Common myeloid progenitor, CD34-positive (primary cell): ENCODE data around the gene ENOSF1.
A peak's percentile ranks its signal among the peaks of the same experiment; 100 is the strongest.

ENCODE experiments used
- CTCF ChIA-PET: fragments of 350-600 bp; sonication (Branson Sonifier 250); formaldehyde crosslinking; loops from one replicate; lab custom pipeline; 2021; ENCODE audit warnings: antibody characterized with exemption; lab: Charles Lee
- POLR2A ChIA-PET: fragments of 350-600 bp; sonication (Branson Sonifier 250); formaldehyde crosslinking; loops from one replicate; lab custom pipeline; 2021; ENCODE audit warnings: antibody characterized with exemption; lab: Charles Lee
- DNase-seq, 3 donors: peaks; one replicate each; pipeline versions ENCODE4 v3.0.0 to v3.0.0-alpha.2; 2013
- H3K27ac ChIP-seq, 2 experiments: 1 replicate in 1 of 2; 2 replicates in 1 of 2; pipeline ENCODE4 v1.7.0; 2013; ENCODE audit warnings: inconsistent platforms in 2 of 2, low read length in 2 of 2, mild to moderate bottlenecking in 2 of 2, low read depth in 1 of 2, moderate library complexity in 1 of 2; ENCODE audit not compliant: severe bottlenecking in 2 of 2, insufficient read depth in 1 of 2, poor library complexity in 1 of 2
- H3K27me3 ChIP-seq, 5 experiments: replicated peaks in 2 of 5; 1 replicate in 3 of 5; 2 replicates in 2 of 5; pipeline versions ENCODE4 v1.6.1 to v1.7.0; 2013; ENCODE audit warnings: low read length in 4 of 5, mild to moderate bottlenecking in 2 of 5, moderate library complexity in 2 of 5, inconsistent platforms in 1 of 5; ENCODE audit not compliant: insufficient read depth in 5 of 5, control insufficient read depth in 4 of 5
- H3K36me3 ChIP-seq, 4 experiments: 1 replicate in 2 of 4; 2 replicates in 2 of 4; pipeline versions ENCODE4 v1.6.1 to v1.7.0; 2013; ENCODE audit warnings: low read length in 3 of 4, control low read depth in 1 of 4, mild to moderate bottlenecking in 1 of 4; ENCODE audit not compliant: control insufficient read depth in 4 of 4, insufficient read depth in 4 of 4
- H3K4me1 ChIP-seq, 4 experiments: 1 replicate in 3 of 4; 2 replicates in 1 of 4; pipeline versions ENCODE4 v1.6.1 to v1.7.1; 2013; ENCODE audit warnings: low read length in 3 of 4, mild to moderate bottlenecking in 3 of 4, control low read depth in 1 of 4, inconsistent platforms in 1 of 4, moderate library complexity in 1 of 4; ENCODE audit not compliant: control insufficient read depth in 4 of 4, insufficient read depth in 4 of 4; ENCODE audit errors: control extremely low read depth in 1 of 4
- H3K4me3 ChIP-seq, 7 experiments: 1 replicate in 4 of 7; 2 replicates in 3 of 7; pipeline versions ENCODE4 v1.5.1 to v1.7.0; 2013; ENCODE audit warnings: mild to moderate bottlenecking in 7 of 7, low read length in 6 of 7, moderate library complexity in 6 of 7, inconsistent platforms in 2 of 7, low read depth in 2 of 7, control low read depth in 1 of 7; ENCODE audit not compliant: insufficient read depth in 4 of 7, control insufficient read depth in 1 of 7; ENCODE audit errors: extremely low read depth in 1 of 7
- H3K9me3 ChIP-seq, 5 experiments: 1 replicate in 4 of 5; 2 replicates in 1 of 5; pipeline versions ENCODE4 v1.6.1 to v1.7.1; 2013; ENCODE audit warnings: low read length in 4 of 5, mild to moderate bottlenecking in 2 of 5, inconsistent platforms in 1 of 5, low read depth in 1 of 5, moderate library complexity in 1 of 5; ENCODE audit not compliant: control insufficient read depth in 4 of 5, insufficient read depth in 2 of 5; ENCODE audit errors: control extremely low read depth in 1 of 5
- WGBS: methylation state at CpG from one replicate; pipeline ENCODE4 v1.1.5; 2013; ENCODE audit not compliant: insufficient coverage; 5-methylcytosine and 5-hydroxymethylcytosine counted together

ENOSF1 gene

GRCh38 chr18:670522-670921, 41.9 kb downstream of the ENOSF1 start:
- POLR2A ChIA-PET, result no interaction called here
- H3K27me3 ChIP-seq, result no peaks in the 10 kb centered on the region
- peaks cover 34 to 83% (median 55%) of the 10 kb centered on the region in 4 experiments for H3K36me3 ChIP-seq

GRCh38 chr18:669077-669476, 43.4 kb downstream of the ENOSF1 start:
- WGBS, result 100% methylated on average over 5 of the region's 8 CpGs
- POLR2A ChIA-PET, result no interaction called here

More at GRCh38 chr18:670522-670921, 41.9 kb downstream of the ENOSF1 start:
- Histone ChIP-seq H3K27ac (no peak overlapping the region), H3K9me3 (no peaks in the 10 kb centered on the region), H3K4me3 (no peak overlapping the region), H3K4me1 (peaks cover 0 to 6% (median 2%) of the 10 kb centered on the region in 4 experiments)
- 73% methylated on average over 11 of the region's 11 CpGs for WGBS
- CTCF ChIA-PET, result interaction anchor here (0.8 to 2.1 kb wide), 10 partner anchors 9 to 46 kb away, joined by 3 to 8 read pairs (median 5); no protein-coding TSS in a partner anchor
- peak in 2 of 3 donors; percentile 46 to 61 for DNase-seq

GRCh38 chr18:668260-668659, 44.2 kb downstream of the ENOSF1 start:
- no peaks in the 10 kb centered on the region for H3K9me3 ChIP-seq
- ChIA-PET CTCF (interaction anchor here (0.8 to 1.6 kb wide), 5 partner anchors 9 to 162 kb away, joined by 3 read pairs; no protein-coding TSS in a partner anchor), POLR2A (no interaction called here)
- no peak overlapping the region for H3K27ac ChIP-seq
- H3K4me1 ChIP-seq, result peaks cover 0 to 6% (median 2%) of the 10 kb centered on the region in 4 experiments
- no peak for DNase-seq
- peaks cover 25 to 64% (median 42%) of the 10 kb centered on the region in 4 experiments for H3K36me3 ChIP-seq
- H3K4me3 ChIP-seq, result no peak overlapping the region
- WGBS, result no CpG with 5 or more reads among the region's 1 CpG
- H3K27me3 ChIP-seq, result no peaks in the 10 kb centered on the region

More at GRCh38 chr18:669077-669476, 43.4 kb downstream of the ENOSF1 start:
- CTCF ChIA-PET, result no interaction called here
- Histone ChIP-seq H3K9me3 (no peaks in the 10 kb centered on the region), H3K27ac (no peak overlapping the region), H3K36me3 (peaks cover 29 to 71% (median 46%) of the 10 kb centered on the region in 4 experiments), H3K4me1 (peaks cover 0 to 6% (median 2%) of the 10 kb centered on the region in 4 experiments), H3K27me3 (no peaks in the 10 kb centered on the region), H3K4me3 (no peak overlapping the region)
- no peak for DNase-seq

GRCh38 chr18:666628-667027, 45.8 kb downstream of the ENOSF1 start:
- H3K27me3 ChIP-seq, result no peaks in the 10 kb centered on the region
- no peak for DNase-seq
- 100% methylated on average over 1 of the region's 3 CpGs for WGBS
- peaks cover 0 to 6% (median 2%) of the 10 kb centered on the region in 4 experiments for H3K4me1 ChIP-seq
- no peak overlapping the region for H3K4me3 ChIP-seq
- POLR2A ChIA-PET, result no interaction called here
- peaks cover 0 to 6% (median 0%) of the 10 kb centered on the region in 5 experiments for H3K9me3 ChIP-seq
- H3K36me3 ChIP-seq, result peaks cover 17 to 57% (median 30%) of the 10 kb centered on the region in 4 experiments
- CTCF ChIA-PET, result interaction anchor here (1.5 kb wide), 1 partner anchor 16 kb away, joined by 5 read pairs; no protein-coding TSS in a partner anchor
- no peak overlapping the region for H3K27ac ChIP-seq

GRCh38 chr18:666177-666576, 46.3 kb downstream of the ENOSF1 start:
- Histone ChIP-seq H3K36me3 (peaks cover 14 to 56% (median 27%) of the 10 kb centered on the region in 4 experiments), H3K4me3 (no peak overlapping the region), H3K9me3 (peaks cover 0 to 6% (median 0%) of the 10 kb centered on the region in 5 experiments), H3K27me3 (no peaks in the 10 kb centered on the region), H3K4me1 (peaks cover 0 to 6% (median 2%) of the 10 kb centered on the region in 4 experiments), H3K27ac (no peak overlapping the region)
- DNase-seq, result peak; percentile 25 to 45 (median 35)
- CTCF ChIA-PET, result interaction anchor here (1.5 kb wide), 1 partner anchor 17 kb away, joined by 5 read pairs; no protein-coding TSS in a partner anchor
- POLR2A ChIA-PET, result no interaction called here
- 99% methylated on average over 8 of the region's 8 CpGs for WGBS

GRCh38 chr18:662197-662596, 50.2 kb downstream of the ENOSF1 start:
- peaks cover 0 to 6% (median 0%) of the 10 kb centered on the region in 5 experiments for H3K9me3 ChIP-seq
- H3K27me3 ChIP-seq, result no peaks in the 10 kb centered on the region
- WGBS, result 100% methylated on average over 3 of the region's 4 CpGs
- POLR2A ChIA-PET, result no interaction called here
- no peak overlapping the region for H3K4me3 ChIP-seq
- peaks cover 2 to 42% (median 10%) of the 10 kb centered on the region in 4 experiments for H3K36me3 ChIP-seq
- DNase-seq, result no peak
- no peak overlapping the region for H3K27ac ChIP-seq
- CTCF ChIA-PET, result interaction anchor here (1.0 to 2.0 kb wide), 2 partner anchors 11 to 46 kb away, joined by 4 to 5 read pairs; no protein-coding TSS in a partner anchor
- peaks cover 0 to 12% (median 10%) of the 10 kb centered on the region in 4 experiments for H3K4me1 ChIP-seq

GRCh38 chr18:659597-659996, 52.8 kb downstream of the ENOSF1 start:
- POLR2A ChIA-PET, result no interaction called here
- CTCF ChIA-PET, result interaction anchor here (0.6 to 1.2 kb wide), 5 partner anchors 9 to 53 kb away, joined by 3 to 5 read pairs (median 4); partner anchors contain the start of gene ENOSF1
- Histone ChIP-seq H3K27ac (no peak overlapping the region), H3K4me3 (peak overlapping the region in 2 of 7 experiments; percentile 86 to 93), H3K4me1 (peaks cover 0 to 14% (median 11%) of the 10 kb centered on the region in 4 experiments), H3K36me3 (peaks cover 0 to 33% (median 5%) of the 10 kb centered on the region in 4 experiments), H3K27me3 (no peaks in the 10 kb centered on the region), H3K9me3 (peaks cover 0 to 6% (median 0%) of the 10 kb centered on the region in 5 experiments)
- 95% methylated on average over 4 of the region's 6 CpGs for WGBS
- no peak for DNase-seq
